ENCODE data around the gene DOCK9. TPM values are rescaled to one million over a fixed set of nuclear protein-coding genes. Genes with fewer than 3 reads are reported as not detected.

DOCK9 gene
- total RNA-seq, 1 donor from 2014 or later = 56.3 TPM

- Histone ChIP-seq H3K36me3 (ENCODE audit: insufficient read depth, low read length) (no peaks in the 10 kb centered on the region), H3K9ac (ENCODE audit: low read length) (no peak overlapping the region), H2AFZ (ENCODE audit: low read depth, low read length) (no peak overlapping the region), H3K4me2 (ENCODE audit: low read length) (no peak overlapping the region), H3K27me3 (ENCODE audit: insufficient read depth, low read length) (no peaks in the 10 kb centered on the region), H3K27ac (ENCODE audit: low read depth, low read length) (no peak overlapping the region), H3K9me3 (ENCODE audit: insufficient read depth, low read depth, low read length) (no peaks in the 10 kb centered on the region), H3K79me2 (ENCODE audit: insufficient read depth, low read length) (no peaks in the 10 kb centered on the region), H3K4me3 (ENCODE audit: insufficient read depth, low read depth, low read length) (no peak overlapping the region), H4K20me1 (ENCODE audit: insufficient read depth, low read length) (no peaks in the 10 kb centered on the region), H3K4me1 (ENCODE audit: insufficient read depth, low read length) (no peaks in the 10 kb centered on the region)
- Mint-ChIP-seq H3K9me3 (ENCODE audit: unreplicated experiment) (no peaks in the 10 kb centered on the region), H3K27me3 (ENCODE audit: low read depth, unreplicated experiment) (no peaks in the 10 kb centered on the region), H3K36me3 (ENCODE audit: low read depth, unreplicated experiment) (peaks cover 25% of the 10 kb centered on the region), H3K4me3 (ENCODE audit: unreplicated experiment) (no peak overlapping the region), H3K27ac (ENCODE audit: unreplicated experiment) (no peak overlapping the region), H3K4me1 (ENCODE audit: low read depth, unreplicated experiment) (peaks cover 9% of the 10 kb centered on the region)
- no peak for TF ChIP-seq CTCF (IDR thresholded peaks at IDR 0.05; ENCODE audit: insufficient read depth, low read depth, low read length)
- no peak for TF ChIP-seq EZH2 (IDR thresholded peaks at IDR 0.05; ENCODE audit: insufficient read depth, low read length)
- no peak for DNase-seq (ENCODE audit: low read depth)
- no peak for FAIRE-seq
Measured at GRCh38 chr13:98921015-98921580, 56.8 kb downstream of the DOCK9 start.

GRCh38 chr13:98919566-98919965 is 58.3 kb downstream of the DOCK9 start:
- Mint-ChIP-seq H3K9me3 (ENCODE audit: unreplicated experiment) (no peaks in the 10 kb centered on the region), H3K27me3 (ENCODE audit: low read depth, unreplicated experiment) (no peaks in the 10 kb centered on the region), H3K27ac (ENCODE audit: unreplicated experiment) (no peak overlapping the region), H3K4me1 (ENCODE audit: low read depth, unreplicated experiment) (peaks cover 6% of the 10 kb centered on the region), H3K4me3 (ENCODE audit: unreplicated experiment) (no peak overlapping the region), H3K36me3 (ENCODE audit: low read depth, unreplicated experiment) (peaks cover 30% of the 10 kb centered on the region)
- H3K9me3 ChIP-seq (ENCODE audit: insufficient read depth, low read depth, low read length) = no peaks in the 10 kb centered on the region
- H3K4me1 ChIP-seq (ENCODE audit: insufficient read depth, low read length) = no peaks in the 10 kb centered on the region
- no peaks in the 10 kb centered on the region for H3K79me2 ChIP-seq (ENCODE audit: insufficient read depth, low read length)
- H3K9ac ChIP-seq (ENCODE audit: low read length) = no peak overlapping the region
- no peak overlapping the region for H3K4me3 ChIP-seq (ENCODE audit: insufficient read depth, low read depth, low read length)
- H3K36me3 ChIP-seq (ENCODE audit: insufficient read depth, low read length) = no peaks in the 10 kb centered on the region
- H3K27ac ChIP-seq (ENCODE audit: low read depth, low read length) = no peak overlapping the region
- H2AFZ ChIP-seq (ENCODE audit: low read depth, low read length) = no peak overlapping the region
- no peaks in the 10 kb centered on the region for H3K27me3 ChIP-seq (ENCODE audit: insufficient read depth, low read length)
- no peak for TF ChIP-seq EZH2 (IDR thresholded peaks at IDR 0.05; ENCODE audit: insufficient read depth, low read length)
- FAIRE-seq = no peak
- no peak overlapping the region for H3K4me2 ChIP-seq (ENCODE audit: low read length)
- DNase-seq (ENCODE audit: low read depth) = peak; percentile 23
- no peaks in the 10 kb centered on the region for H4K20me1 ChIP-seq (ENCODE audit: insufficient read depth, low read length)

GRCh38 chr13:98918771-98919170 is 59.1 kb downstream of the DOCK9 start:
- H3K9ac ChIP-seq (ENCODE audit: low read length) = no peak overlapping the region
- no peaks in the 10 kb centered on the region for H3K79me2 ChIP-seq (ENCODE audit: insufficient read depth, low read length)
- H3K4me2 ChIP-seq (ENCODE audit: low read length) = no peak overlapping the region
- H3K27me3 ChIP-seq (ENCODE audit: insufficient read depth, low read length) = no peaks in the 10 kb centered on the region
- Mint-ChIP-seq H3K4me1 (ENCODE audit: low read depth, unreplicated experiment) (peaks cover 6% of the 10 kb centered on the region), H3K27ac (ENCODE audit: unreplicated experiment) (no peak overlapping the region), H3K27me3 (ENCODE audit: low read depth, unreplicated experiment) (no peaks in the 10 kb centered on the region), H3K9me3 (ENCODE audit: unreplicated experiment) (no peaks in the 10 kb centered on the region), H3K4me3 (ENCODE audit: unreplicated experiment) (no peak overlapping the region), H3K36me3 (ENCODE audit: low read depth, unreplicated experiment) (peaks cover 29% of the 10 kb centered on the region)
- DNase-seq (ENCODE audit: low read depth) = no peak
- no peaks in the 10 kb centered on the region for H4K20me1 ChIP-seq (ENCODE audit: insufficient read depth, low read length)
- H3K4me3 ChIP-seq (ENCODE audit: insufficient read depth, low read depth, low read length) = no peak overlapping the region
- H3K4me1 ChIP-seq (ENCODE audit: insufficient read depth, low read length) = no peaks in the 10 kb centered on the region
- TF ChIP-seq CTCF (IDR thresholded peaks at IDR 0.05; ENCODE audit: insufficient read depth, low read depth, low read length) (no peak), EZH2 (IDR thresholded peaks at IDR 0.05; ENCODE audit: insufficient read depth, low read length) (no peak)
- no peaks in the 10 kb centered on the region for H3K36me3 ChIP-seq (ENCODE audit: insufficient read depth, low read length)
- no peak overlapping the region for H2AFZ ChIP-seq (ENCODE audit: low read depth, low read length)
- no peak overlapping the region for H3K27ac ChIP-seq (ENCODE audit: low read depth, low read length)
- FAIRE-seq = no peak
- no peaks in the 10 kb centered on the region for H3K9me3 ChIP-seq (ENCODE audit: insufficient read depth, low read depth, low read length)
